ENCODE data around the gene FADS2.

FADS2 gene

DNA sequence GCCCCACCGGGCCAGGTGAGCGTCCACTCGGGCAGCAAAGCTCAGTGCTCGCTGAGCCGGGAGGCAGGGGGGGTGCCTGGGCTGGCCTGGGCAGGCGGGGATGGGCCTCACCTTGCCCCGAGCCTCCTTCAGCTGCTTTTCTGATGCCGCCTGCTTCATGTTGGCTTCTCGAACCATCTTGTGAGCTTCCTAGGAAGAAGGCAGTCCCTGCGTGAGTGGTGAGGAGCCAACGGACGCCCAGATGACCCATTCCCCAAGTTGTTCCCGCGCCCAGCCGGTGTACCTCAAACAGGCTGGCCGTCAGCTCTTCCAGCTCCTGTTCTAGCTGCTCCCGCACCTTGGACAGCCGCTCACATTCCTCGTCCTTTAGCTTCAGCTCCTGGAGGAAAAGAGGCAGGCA lies 79.2 kb downstream of the FADS2 start:
- Histone ChIP-seq H3K9me3 (ENCODE audit: low read length) (no peaks in the 10 kb centered on the region), H3K4me3 (ENCODE audit: low read depth in 1 of 2, low read length in 2 of 2) (no peak overlapping the region), H3K27ac (ENCODE audit: low read depth, low read length) (no peak overlapping the region), H3K36me3 (ENCODE audit: insufficient read depth, low read length) (peaks cover 8% of the 10 kb centered on the region), H3K4me1 (ENCODE audit: insufficient read depth, low read length) (peaks cover 31% of the 10 kb centered on the region), H3K9ac (ENCODE audit: low read length) (no peak overlapping the region), H3K27me3 (ENCODE audit: control insufficient read depth in 1 of 2, insufficient read depth in 2 of 2, low read length in 2 of 2) (no peaks in the 10 kb centered on the region)

DNA sequence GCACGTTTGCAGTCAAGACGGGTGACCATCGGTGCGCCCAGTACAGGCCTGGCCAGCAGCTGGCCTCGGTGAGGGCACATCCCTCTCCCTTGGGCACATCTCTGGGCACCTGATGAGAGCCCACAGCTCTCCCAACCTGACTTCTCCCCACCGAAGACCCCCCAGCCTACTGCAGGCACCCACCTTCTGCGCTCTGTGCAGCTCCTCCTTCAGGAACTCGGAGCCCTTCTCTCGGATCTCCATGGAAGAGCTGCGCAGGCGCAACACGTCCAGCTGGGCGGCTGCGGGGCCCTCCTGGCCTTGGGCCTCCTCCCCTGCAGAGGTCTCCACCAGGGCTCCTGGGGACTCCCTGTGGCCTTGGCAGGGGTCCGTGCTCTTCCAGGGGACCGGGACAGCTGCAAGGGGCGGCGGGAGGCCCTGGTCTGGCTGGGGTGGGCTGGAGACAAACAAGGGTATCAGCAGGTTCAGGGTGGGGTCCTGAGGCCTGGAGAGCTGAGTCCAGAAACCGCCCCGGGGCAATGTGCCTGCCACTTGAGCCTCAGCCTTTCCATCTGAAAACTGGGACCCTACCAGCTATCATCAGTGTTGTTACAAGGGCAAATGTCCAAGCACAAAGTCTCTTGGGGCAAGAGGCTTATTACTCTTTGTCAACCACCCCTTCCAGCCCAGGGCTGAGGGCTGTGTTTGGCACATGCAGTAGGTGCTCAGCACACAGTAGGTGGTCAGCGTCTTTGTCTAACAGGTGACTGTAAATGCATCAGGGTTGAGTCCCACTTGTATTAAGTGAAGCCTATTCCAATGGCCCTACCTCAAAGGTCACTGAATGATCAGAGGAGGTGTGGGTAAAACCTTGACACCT lies 80.0 kb downstream of the FADS2 start:
- Histone ChIP-seq H3K27me3 (ENCODE audit: control insufficient read depth in 1 of 2, insufficient read depth in 2 of 2, low read length in 2 of 2) (no peaks in the 10 kb centered on the region), H3K27ac (ENCODE audit: low read depth, low read length) (no peak overlapping the region), H3K4me1 (ENCODE audit: insufficient read depth, low read length) (peaks cover 34% of the 10 kb centered on the region), H3K9ac (ENCODE audit: low read length) (no peak overlapping the region), H3K9me3 (ENCODE audit: low read length) (no peaks in the 10 kb centered on the region), H3K4me3 (ENCODE audit: low read depth in 1 of 2, low read length in 2 of 2) (no peak overlapping the region), H3K36me3 (ENCODE audit: insufficient read depth, low read length) (peaks cover 8% of the 10 kb centered on the region)

DNA sequence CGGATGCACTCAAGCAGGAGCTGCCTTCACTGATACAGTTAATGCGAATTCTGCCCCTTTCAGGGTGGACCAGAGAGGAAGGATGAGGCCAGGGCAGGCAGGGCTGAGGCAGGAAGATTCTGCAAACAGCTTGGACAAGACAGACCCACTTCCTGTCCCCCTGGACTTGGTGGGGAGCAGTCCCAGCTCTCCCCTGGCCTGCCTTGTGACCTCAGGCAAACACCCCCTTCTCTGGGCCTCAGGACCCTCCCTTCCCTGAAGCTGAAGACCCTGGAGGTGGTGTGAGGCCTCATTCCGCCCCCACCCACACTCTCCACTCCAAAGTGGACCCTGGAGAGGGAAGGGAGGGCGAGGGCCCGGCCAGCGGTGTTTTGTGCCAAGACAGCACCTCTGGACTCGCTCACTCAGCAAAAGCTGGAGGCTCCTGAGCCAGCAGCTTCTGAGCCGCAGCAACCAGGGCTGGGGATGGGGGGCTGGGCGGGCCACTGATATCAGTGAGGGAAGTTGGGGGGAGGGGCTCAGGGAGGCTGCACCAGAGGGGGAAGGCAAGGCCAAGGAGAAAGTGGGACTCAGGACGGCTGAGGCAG lies 80.7 kb downstream of the FADS2 start:
- no peak overlapping the region for H3K9ac ChIP-seq (ENCODE audit: low read length)
- H3K4me1 ChIP-seq (ENCODE audit: insufficient read depth, low read length): peaks cover 34% of the 10 kb centered on the region
- H3K27ac ChIP-seq (ENCODE audit: low read depth, low read length): peak overlapping the region; percentile 44
- H3K27me3 ChIP-seq (ENCODE audit: control insufficient read depth in 1 of 2, insufficient read depth in 2 of 2, low read length in 2 of 2): no peaks in the 10 kb centered on the region
- H3K9me3 ChIP-seq (ENCODE audit: low read length): no peaks in the 10 kb centered on the region
- H3K4me3 ChIP-seq (ENCODE audit: low read depth in 1 of 2, low read length in 2 of 2): no peak overlapping the region
- peaks cover 8% of the 10 kb centered on the region for H3K36me3 ChIP-seq (ENCODE audit: insufficient read depth, low read length)

DNA sequence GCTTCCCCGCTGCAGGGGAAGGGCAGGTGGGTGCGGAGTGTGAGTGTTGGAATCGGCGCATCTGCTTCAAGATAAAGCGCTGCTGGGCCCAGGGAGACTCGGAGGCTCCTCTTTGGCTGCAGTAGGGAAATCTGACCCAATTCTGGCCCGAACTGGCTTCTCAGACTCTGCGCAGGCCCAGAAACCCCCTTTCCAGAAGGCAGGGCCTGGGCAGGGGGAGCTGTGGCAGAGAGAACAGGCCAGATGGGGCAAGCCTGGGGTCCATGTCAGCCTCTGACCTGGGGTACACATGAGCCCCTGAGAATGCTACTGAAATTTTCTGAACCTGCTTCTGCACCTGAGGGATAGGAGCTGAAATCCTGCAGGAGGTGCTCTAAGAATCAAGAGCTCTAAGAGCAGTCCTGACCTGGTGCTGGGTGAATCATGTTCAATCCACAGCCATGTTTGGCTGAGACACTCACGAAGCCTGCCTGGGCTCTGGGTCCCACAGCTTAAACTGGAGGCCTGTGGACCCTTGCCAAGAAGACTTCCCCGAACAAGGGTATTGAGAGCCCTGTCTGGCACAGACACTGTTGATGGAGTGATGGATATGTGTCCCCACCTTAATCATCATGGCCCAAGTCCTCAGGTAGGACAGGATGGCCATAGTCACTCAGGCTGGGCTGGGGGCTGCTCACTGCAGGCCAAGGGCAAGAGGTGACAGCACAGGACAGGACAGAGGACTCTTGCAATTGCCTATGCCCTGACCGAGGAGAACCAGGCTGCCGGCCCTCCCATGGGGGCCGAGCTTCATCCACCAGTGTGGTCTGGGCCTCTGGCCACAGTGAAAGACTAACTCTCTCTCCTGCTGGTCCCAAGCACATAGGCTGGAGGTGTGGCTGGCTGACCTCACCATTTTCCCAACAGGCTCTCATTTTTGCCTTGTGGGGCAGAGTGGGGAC lies 82.4 kb downstream of the FADS2 start:
- no peak overlapping the region for H3K27ac ChIP-seq (ENCODE audit: low read depth, low read length)

DNA sequence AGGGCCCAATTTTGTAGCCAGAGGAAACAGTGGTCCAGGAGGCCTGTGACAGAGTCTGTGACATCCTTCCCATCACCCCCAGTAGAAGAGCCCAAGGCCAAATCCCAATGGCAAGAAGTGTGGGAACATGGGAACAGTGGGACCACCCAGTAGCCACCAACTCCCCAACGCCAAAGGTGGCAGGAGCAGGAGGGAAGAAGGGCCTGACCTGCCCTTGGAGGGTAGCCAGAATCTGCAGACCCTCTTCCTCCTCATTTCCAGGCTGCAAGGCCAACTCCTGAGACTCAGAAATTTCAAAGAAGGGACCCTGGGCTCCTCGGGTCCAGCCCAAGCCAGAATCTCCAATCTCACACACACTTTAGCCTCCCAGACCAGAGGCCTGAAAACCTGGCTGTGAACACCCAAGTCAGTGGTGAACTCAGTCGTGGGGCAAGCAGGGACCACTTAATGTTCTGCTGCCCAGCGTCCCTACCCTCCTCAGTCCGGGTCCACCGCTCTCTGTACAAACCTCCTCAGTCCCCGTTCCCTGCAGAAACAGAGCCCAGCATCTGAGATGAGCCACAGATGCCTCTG lies 83.1 kb downstream of the FADS2 start:
- Histone ChIP-seq H3K4me1 (ENCODE audit: insufficient read depth, low read length) (peaks cover 42% of the 10 kb centered on the region), H3K27me3 (ENCODE audit: control insufficient read depth in 1 of 2, insufficient read depth in 2 of 2, low read length in 2 of 2) (no peaks in the 10 kb centered on the region), H3K9me3 (ENCODE audit: low read length) (no peaks in the 10 kb centered on the region), H3K27ac (ENCODE audit: low read depth, low read length) (peak overlapping the region; percentile 34), H3K4me3 (ENCODE audit: low read depth in 1 of 2, low read length in 2 of 2) (no peak overlapping the region), H3K9ac (ENCODE audit: low read length) (no peak overlapping the region), H3K36me3 (ENCODE audit: insufficient read depth, low read length) (peaks cover 8% of the 10 kb centered on the region)

More for the DNA sequence above, 82.4 kb downstream of the FADS2 start:
- H3K27me3 ChIP-seq (ENCODE audit: control insufficient read depth in 1 of 2, insufficient read depth in 2 of 2, low read length in 2 of 2): no peaks in the 10 kb centered on the region
- H3K9me3 ChIP-seq (ENCODE audit: low read length): no peaks in the 10 kb centered on the region
- H3K4me1 ChIP-seq (ENCODE audit: insufficient read depth, low read length): peaks cover 42% of the 10 kb centered on the region
- no peak overlapping the region for H3K4me3 ChIP-seq (ENCODE audit: low read depth in 1 of 2, low read length in 2 of 2)
- H3K9ac ChIP-seq (ENCODE audit: low read length): no peak overlapping the region
- peaks cover 8% of the 10 kb centered on the region for H3K36me3 ChIP-seq (ENCODE audit: insufficient read depth, low read length)

DNA sequence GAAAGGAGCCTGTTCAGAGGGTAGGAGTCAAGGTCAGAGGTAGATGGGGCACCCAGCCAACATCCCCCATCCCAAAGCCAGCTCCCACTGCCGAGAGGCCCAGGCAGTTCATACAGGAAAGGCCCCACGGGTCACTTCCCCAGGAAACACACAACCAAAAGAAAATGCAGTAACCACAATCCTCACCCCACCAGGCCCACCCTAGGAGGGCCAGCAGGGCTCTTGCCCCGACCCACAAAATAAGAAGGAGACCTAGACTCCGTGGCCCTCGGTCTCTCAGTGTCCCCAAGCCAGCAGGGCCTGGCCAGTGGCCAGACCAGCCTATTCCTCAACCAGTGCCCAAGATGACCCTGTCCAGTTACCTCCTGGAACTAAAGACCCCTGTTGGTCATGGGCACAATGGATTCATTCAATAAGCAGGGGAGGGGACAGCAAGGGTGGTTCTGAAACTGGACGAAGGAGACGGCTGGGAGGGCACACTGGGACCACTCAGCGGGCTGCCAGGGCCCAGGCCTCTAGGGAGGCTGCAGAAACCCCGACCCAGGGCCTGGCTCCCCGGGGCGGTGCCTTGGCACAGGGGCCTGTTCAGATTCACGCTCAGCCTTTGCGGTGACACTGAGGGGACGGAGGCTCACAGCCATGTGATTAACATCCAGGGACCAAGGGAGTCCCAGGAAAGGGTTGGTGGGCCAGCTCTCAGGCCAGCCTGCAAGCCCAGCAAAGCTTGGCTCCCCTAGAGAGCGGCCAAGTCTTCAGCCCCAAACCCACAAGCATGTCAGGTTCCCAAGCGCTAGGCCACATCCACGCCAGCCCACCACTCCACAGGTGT lies 83.8 kb downstream of the FADS2 start:
- no peaks in the 10 kb centered on the region for H3K9me3 ChIP-seq (ENCODE audit: low read length)
- H3K27me3 ChIP-seq (ENCODE audit: control insufficient read depth in 1 of 2, insufficient read depth in 2 of 2, low read length in 2 of 2): no peaks in the 10 kb centered on the region
- no peak overlapping the region for H3K9ac ChIP-seq (ENCODE audit: low read length)
- peaks cover 42% of the 10 kb centered on the region for H3K4me1 ChIP-seq (ENCODE audit: insufficient read depth, low read length)
- peaks cover 2% of the 10 kb centered on the region for H3K36me3 ChIP-seq (ENCODE audit: insufficient read depth, low read length)
- no peak overlapping the region for H3K4me3 ChIP-seq (ENCODE audit: low read depth in 1 of 2, low read length in 2 of 2)
- peak overlapping the region; percentile 34 for H3K27ac ChIP-seq (ENCODE audit: low read depth, low read length)

DNA sequence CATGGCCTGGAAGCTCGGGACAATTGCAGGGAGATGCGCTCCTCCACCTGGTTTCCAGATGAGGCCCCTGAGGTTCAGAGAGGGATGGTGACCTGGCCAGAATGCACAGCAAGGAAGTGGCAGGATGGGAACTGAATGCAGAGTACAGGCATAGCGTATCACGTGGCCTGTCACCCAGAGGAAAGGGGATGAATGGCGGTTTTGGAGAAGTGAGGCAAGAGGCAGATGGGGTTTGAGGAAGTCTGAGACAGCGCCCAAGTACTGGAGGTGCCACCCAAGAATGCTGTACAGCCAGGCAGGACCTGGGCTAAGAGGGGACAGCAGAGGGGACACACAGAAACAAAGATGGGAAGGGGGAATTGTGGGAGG lies 84.4 kb downstream of the FADS2 start:
- Histone ChIP-seq H3K36me3 (ENCODE audit: insufficient read depth, low read length) (no peaks in the 10 kb centered on the region), H3K9me3 (ENCODE audit: low read length) (no peaks in the 10 kb centered on the region), H3K27me3 (ENCODE audit: control insufficient read depth in 1 of 2, insufficient read depth in 2 of 2, low read length in 2 of 2) (no peaks in the 10 kb centered on the region), H3K9ac (ENCODE audit: low read length) (no peak overlapping the region), H3K4me3 (ENCODE audit: low read depth in 1 of 2, low read length in 2 of 2) (no peak overlapping the region), H3K27ac (ENCODE audit: low read depth, low read length) (no peak overlapping the region), H3K4me1 (ENCODE audit: insufficient read depth, low read length) (peaks cover 42% of the 10 kb centered on the region)

DNA sequence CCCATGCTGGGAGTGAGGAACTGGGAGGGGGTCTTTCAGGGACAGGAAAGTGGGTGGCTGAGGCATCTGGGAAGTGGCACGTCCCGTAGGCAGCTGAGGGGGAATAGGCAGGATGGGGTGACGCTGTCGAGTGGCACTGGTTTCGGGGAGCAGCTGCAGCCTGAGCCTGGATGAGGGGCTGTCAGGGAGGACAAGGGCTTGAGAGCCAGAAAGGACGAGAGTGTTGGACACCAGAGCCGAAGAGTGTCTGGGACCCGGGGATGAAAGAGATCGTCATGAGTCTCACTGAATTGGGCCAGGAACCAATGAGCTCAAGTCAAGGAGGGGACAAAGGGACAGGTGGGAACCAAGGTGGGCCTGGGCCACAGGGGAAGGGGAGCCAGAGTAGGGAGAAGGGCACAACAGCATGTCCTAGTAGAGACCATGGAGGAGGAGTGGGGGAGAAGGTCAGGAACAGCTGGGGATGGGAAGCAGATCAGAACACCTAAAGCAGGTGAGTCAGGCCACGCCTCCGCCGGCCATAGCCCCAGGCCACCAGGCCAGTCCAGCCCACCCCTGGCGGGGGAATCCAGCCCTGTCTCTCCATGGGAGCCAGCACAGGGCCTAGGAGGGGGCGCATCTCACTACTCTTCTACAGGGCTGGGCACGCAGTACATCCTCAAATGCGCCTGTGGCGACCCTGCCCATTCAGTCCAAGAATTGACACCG lies 85.0 kb downstream of the FADS2 start:
- Histone ChIP-seq H3K9me3 (ENCODE audit: low read length) (no peaks in the 10 kb centered on the region), H3K27me3 (ENCODE audit: control insufficient read depth in 1 of 2, insufficient read depth in 2 of 2, low read length in 2 of 2) (no peaks in the 10 kb centered on the region), H3K36me3 (ENCODE audit: insufficient read depth, low read length) (no peaks in the 10 kb centered on the region), H3K4me1 (ENCODE audit: insufficient read depth, low read length) (peaks cover 44% of the 10 kb centered on the region), H3K4me3 (ENCODE audit: low read depth in 1 of 2, low read length in 2 of 2) (no peak overlapping the region), H3K9ac (ENCODE audit: low read length) (no peak overlapping the region), H3K27ac (ENCODE audit: low read depth, low read length) (peak overlapping the region; percentile 23)

DNA sequence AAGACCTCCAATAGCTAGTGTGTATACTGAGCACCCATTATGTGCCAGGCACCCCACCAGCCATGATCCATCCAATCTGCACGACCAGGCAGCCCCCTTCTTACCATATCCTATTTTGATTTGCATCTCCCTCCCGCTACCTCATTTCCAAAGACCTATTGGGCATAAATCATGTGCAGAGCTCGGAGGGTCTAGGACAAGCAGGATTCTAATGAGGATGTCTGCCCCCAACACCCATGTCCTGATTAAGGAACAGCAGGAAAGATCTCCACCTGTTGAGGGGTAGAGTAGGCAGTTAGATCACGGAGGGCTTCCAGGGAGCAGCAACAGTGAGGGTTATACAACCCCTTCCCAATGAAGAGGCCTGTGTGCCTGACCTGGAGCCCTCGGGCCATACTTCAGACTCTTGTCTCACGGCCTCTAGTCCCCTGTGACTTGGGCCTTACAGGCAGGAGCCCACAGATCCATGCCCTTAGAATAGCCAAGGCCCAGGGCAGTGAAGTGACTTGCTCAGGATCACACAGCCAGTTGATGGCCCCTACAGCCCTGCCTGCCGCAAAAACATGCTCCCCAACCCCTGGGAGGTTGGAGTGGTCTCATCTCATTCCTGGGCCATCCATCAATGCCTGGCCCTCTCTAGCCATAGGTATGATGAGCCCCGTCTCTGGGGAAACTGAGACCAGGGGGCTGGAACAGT lies 85.7 kb downstream of the FADS2 start:
- no peak overlapping the region for H3K9ac ChIP-seq (ENCODE audit: low read length)

More for the DNA sequence above, 85.7 kb downstream of the FADS2 start:
- Histone ChIP-seq H3K9me3 (ENCODE audit: low read length) (no peaks in the 10 kb centered on the region), H3K27me3 (ENCODE audit: control insufficient read depth in 1 of 2, insufficient read depth in 2 of 2, low read length in 2 of 2) (peaks cover 0 to under 1% of the 10 kb centered on the region in 2 donors), H3K4me1 (ENCODE audit: insufficient read depth, low read length) (peaks cover 42% of the 10 kb centered on the region), H3K27ac (ENCODE audit: low read depth, low read length) (no peak overlapping the region), H3K36me3 (ENCODE audit: insufficient read depth, low read length) (no peaks in the 10 kb centered on the region), H3K4me3 (ENCODE audit: low read depth in 1 of 2, low read length in 2 of 2) (no peak overlapping the region)

Data from muscle layer of colon (tissue), 2 donors.